AG09309 (cell line): Measurements from ENCODE around the gene GLG1.

Source experiments
- DNase-seq: peaks from one replicate; pipeline ENCODE4 v3.0.0-alpha.2; 2010; ENCODE audit warnings: low read depth
- H3K4me3 ChIP-seq: 2 replicates; pipeline ENCODE4 v1.5.1; 2011; ENCODE audit warnings: mild to moderate bottlenecking, low read depth, low read length, moderate library complexity; ENCODE audit not compliant: control insufficient read depth
- CTCF ChIP-seq: IDR thresholded peaks from 2 replicates; pipeline ENCODE4 v1.5.1; 2011; ENCODE audit warnings: mild to moderate bottlenecking, low read depth, low read length, inconsistent platforms; ENCODE audit not compliant: insufficient read depth, control insufficient read depth; ENCODE audit errors: missing control alignments

The GLG1 gene

GRCh38 chr16:74466872-74467271, 140.0 kb downstream of the GLG1 start:
- H3K4me3 ChIP-seq = no peak overlapping the region
- no peak for TF ChIP-seq CTCF
- DNase-seq = no peak

- H3K4me3 ChIP-seq = no peak overlapping the region
- no peak for DNase-seq
- no peak for TF ChIP-seq CTCF
Observed at GRCh38 chr16:74465851-74466685, 140.8 kb downstream of the GLG1 start.

GRCh38 chr16:74465281-74465680, 141.6 kb downstream of the GLG1 start:
- H3K4me3 ChIP-seq = no peak overlapping the region
- DNase-seq = no peak
- no peak for TF ChIP-seq CTCF

GRCh38 chr16:74463888-74464287, 143.0 kb downstream of the GLG1 start:
- H3K4me3 ChIP-seq = no peak overlapping the region
- no peak for DNase-seq
- no peak for TF ChIP-seq CTCF

GRCh38 chr16:74462361-74462760, 144.6 kb downstream of the GLG1 start:
- H3K4me3 ChIP-seq = no peak overlapping the region
- no peak for DNase-seq
- TF ChIP-seq CTCF = no peak

GRCh38 chr16:74461826-74462225, 145.1 kb downstream of the GLG1 start:
- no peak for DNase-seq
- TF ChIP-seq CTCF = no peak

More at GRCh38 chr16:74461826-74462225, 145.1 kb downstream of the GLG1 start:
- no peak overlapping the region for H3K4me3 ChIP-seq
